GM18505 (cell line): ENCODE results near the gene SMOC1.

Experiments used
- ATAC-seq: cut with Tn5 transposase; IDR thresholded peaks from one replicate; pipeline ENCODE4 v1.9.1; 2021; ENCODE audit not compliant: unreplicated experiment
- POLR2A ChIP-seq: IDR thresholded peaks from 4 replicates; pipeline ENCODE4 v1.6.1; 2011; ENCODE audit warnings: borderline replicate concordance; ENCODE audit not compliant: insufficient read depth, insufficient read length; ENCODE audit errors: extremely low read depth

Gene SMOC1

GRCh38 chr14:69953266-69953915 is 74.2 kb downstream of the SMOC1 start:
- no peak for ATAC-seq
- TF ChIP-seq POLR2A, result no peak

GRCh38 chr14:69955855-69956845 is 76.9 kb downstream of the SMOC1 start:
- no peak for ATAC-seq
- TF ChIP-seq POLR2A, result no peak

GRCh38 chr14:69956970-69957369 is 77.8 kb downstream of the SMOC1 start:
- ATAC-seq, result no peak

GRCh38 chr14:69957986-69958385 is 78.8 kb downstream of the SMOC1 start:
- TF ChIP-seq POLR2A, result no peak

More at GRCh38 chr14:69956970-69957369, 77.8 kb downstream of the SMOC1 start:
- no peak for TF ChIP-seq POLR2A

GRCh38 chr14:69959136-69959535 is 79.9 kb downstream of the SMOC1 start:
- TF ChIP-seq POLR2A, result no peak
- no peak for ATAC-seq

More at GRCh38 chr14:69957986-69958385, 78.8 kb downstream of the SMOC1 start:
- no peak for ATAC-seq

- TF ChIP-seq POLR2A, result no peak
- no peak for ATAC-seq
Observed at GRCh38 chr14:69960296-69960695, 81.1 kb downstream of the SMOC1 start.

GRCh38 chr14:69963966-69964365 is 84.8 kb downstream of the SMOC1 start:
- TF ChIP-seq POLR2A, result no peak
- no peak for ATAC-seq

GRCh38 chr14:69964841-69965240 is 85.6 kb downstream of the SMOC1 start:
- ATAC-seq, result no peak
- no peak for TF ChIP-seq POLR2A

GRCh38 chr14:69968132-69968531 is 88.9 kb downstream of the SMOC1 start:
- TF ChIP-seq POLR2A, result no peak
- ATAC-seq, result no peak

- no peak for ATAC-seq
- TF ChIP-seq POLR2A, result no peak
Observed at GRCh38 chr14:69968681-69969080, 89.5 kb downstream of the SMOC1 start.

- ATAC-seq, result no peak
- no peak for TF ChIP-seq POLR2A
Observed at GRCh38 chr14:69972755-69973154, 93.5 kb downstream of the SMOC1 start.

- TF ChIP-seq POLR2A, result no peak
- ATAC-seq, result no peak
Observed at GRCh38 chr14:69973846-69974245, 94.6 kb downstream of the SMOC1 start.

- ATAC-seq, result no peak
- no peak for TF ChIP-seq POLR2A
Observed at GRCh38 chr14:69979882-69980281, 100.7 kb downstream of the SMOC1 start.
